Jurkat, Clone E6-1 (cell line): ENCODE data around the gene CASKIN1.
A peak's percentile ranks its signal among the peaks of the same experiment; 100 is the strongest.

Source experiments
- DNase-seq: peaks from one replicate; pipeline ENCODE4 v3.0.0-alpha.2; 2011; ENCODE audit warnings: low read depth, low spot score
- H3K4me3 ChIP-seq: 2 replicates; pipeline ENCODE4 v1.5.1; 2011; ENCODE audit warnings: mild to moderate bottlenecking, low read length, control low read depth, moderate library complexity

CASKIN1 gene

DNA sequence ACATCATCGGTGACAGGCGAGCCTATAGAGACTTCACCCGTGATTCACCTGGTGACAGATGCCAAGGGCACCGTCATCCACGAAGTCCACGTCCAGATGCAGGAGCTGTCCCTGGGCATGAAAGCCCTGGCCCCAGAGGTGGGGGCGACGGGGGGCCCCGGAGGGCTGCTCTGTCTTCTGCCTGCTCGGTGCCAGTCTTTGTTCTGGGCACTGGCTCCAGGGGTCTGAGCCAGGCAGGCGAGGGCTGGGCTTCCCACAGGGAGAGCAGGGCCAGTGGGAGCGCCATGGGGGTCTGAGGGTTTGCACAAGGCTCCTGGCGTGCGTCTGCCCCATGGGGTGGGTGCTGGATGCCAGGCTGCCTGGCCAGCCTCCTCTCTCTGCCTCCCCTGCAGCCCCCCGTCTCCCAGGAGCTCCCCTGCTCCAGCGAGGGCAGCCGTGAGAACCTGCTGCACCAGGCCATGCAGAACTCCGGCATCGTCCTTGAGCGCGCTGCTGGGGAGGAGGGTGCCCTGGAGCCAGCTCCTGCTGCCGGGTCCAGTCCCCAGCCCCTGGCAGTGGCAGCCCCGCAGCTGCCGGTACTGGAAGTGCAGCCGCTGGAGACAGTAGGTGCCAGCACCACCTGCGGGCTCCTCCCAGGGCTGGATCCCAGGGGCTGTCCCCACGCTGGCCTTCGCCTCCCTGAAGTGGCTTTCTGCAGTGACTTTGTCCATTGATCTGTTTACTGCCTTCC lies 36.8 kb upstream of the CASKIN1 start:
- no peak overlapping the region for H3K4me3 ChIP-seq
- no peak for DNase-seq

DNA sequence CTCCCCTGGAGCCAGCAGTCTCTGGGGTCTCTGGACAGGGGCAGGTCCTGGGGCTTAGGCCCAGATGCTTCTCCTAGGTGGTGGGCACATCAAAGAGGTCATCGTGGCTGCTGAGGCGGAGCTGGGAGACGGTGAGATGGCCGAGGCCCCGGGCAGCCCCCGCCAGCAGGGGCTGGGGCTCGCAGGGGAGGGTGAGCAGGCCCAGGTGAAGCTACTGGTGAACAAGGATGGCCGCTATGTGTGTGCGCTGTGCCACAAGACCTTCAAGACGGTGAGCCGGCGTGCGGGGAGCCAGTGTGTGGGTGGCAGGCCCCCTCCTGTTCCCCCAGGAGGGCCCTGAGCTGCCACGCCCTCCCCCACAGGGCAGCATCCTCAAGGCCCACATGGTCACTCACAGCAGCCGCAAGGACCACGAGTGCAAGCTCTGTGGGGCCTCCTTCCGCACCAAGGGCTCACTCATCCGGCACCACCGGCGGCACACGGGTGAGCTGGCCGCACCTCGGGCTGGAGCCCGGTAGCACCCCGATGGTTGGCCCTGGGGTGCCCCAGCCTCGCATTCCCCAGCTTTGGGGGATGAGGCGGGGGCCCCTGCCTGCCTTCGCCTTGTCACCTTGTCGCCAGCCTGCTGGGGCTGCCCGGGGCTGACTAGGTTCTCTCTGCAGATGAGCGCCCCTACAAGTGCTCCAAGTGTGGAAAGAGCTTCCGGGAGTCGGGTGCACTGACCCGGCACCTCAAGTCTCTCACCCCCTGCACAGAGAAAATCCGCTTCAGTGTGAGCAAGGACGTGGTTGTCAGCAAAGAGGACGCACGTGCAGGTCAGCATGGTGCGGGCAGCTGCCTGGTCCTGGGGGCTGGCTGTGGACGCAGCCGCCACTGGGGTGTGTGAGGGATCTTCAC lies 35.9 kb upstream of the CASKIN1 start:
- DNase-seq, result no peak
- H3K4me3 ChIP-seq, result no peak overlapping the region

DNA sequence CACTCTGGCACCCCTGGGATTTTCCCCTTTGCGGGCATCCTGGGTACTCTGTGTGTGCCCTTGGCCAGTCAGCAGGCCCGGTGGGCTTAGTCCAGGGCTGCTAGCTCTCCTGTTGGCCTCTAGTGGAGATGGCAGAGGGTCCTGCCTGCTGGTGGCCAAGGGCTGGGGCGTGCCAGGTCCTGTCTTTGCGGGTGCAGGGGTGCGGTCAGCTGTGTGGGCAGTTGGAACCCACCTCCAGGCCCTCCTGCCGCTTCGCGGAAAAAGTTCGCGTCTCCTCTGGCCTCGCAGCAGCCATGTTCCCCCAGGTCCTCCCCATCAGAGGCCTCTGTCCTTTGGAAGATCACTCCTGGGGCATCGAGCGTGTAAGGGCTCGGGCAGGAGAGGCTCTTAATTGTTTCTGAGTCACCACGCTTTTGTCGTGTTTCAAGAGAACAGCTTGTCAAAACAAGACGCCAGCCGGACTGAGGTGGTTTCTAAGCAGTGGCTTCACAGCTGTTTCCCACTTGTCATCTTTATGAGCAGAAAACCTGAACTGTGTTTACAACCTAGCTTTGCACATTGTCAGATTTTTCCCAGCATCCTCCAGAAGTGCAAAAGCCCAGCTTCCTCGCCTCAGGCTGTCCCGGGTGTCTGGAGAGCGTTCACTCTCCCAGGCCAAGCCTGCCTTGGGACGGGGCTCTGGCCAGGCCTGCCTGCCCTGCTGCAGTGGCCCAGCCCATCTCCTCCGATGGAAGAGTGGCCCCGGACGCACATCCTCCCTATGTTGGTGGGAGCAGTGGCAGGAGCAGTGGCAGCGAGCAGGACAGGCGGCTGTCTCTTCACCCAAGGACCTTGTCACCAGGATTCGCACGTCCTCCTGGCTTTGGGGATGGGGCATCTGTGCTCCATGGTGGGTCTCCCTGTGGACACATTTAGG lies 34.9 kb upstream of the CASKIN1 start:
- H3K4me3 ChIP-seq, result no peak overlapping the region
- DNase-seq, result no peak

DNA sequence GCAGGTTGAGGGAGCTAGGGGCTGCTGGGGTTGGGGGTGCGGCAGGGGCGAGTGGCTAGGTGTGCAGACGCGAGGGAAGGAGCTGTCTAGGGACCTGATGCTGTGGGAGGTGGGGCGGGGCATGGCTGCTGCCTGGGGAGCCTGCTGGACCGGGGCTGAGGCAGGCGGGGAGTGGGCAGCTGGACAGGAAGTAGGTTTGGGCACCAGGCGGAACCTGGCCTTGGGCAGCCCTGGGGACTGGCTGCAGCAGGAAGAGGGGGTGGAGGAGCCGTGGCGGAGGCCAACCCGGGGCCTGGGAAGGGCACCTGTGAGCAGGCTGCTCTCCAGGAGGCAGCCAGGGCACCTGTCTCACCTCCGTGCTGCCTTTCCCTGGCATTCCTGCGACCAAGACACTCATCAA lies 34.0 kb upstream of the CASKIN1 start:
- no peak overlapping the region for H3K4me3 ChIP-seq
- no peak for DNase-seq

DNA sequence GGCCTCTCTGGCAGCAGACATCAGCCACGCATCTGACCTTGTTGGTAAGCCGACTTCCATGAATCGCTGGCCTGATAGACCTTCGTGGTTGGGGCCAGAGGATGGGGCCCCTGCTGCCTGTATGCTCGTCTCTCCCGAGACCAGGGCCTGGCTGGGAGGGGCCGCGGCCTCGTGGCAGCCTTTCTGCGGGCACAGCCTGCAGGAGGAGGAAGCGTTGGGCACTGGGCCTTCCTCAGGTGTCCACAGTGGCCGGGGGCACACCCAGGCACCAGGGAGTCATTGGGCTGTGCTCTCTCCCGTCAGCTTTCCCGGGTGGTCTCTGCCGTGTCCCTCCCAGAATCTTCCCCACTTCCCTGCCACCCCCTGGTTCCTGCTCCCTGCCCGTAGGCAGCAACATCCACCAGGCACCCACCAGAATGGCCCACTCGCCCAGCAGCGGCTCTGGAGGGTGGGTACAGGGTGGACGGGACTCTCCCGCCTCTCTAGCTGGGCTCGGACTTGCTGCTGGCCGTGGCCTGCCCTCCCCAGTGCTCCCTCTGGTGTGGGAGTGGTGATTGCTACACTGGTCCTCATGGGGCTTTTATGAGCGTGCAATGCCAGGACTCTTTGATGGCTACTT lies 33.3 kb upstream of the CASKIN1 start:
- no peak overlapping the region for H3K4me3 ChIP-seq
- DNase-seq, result no peak

DNA sequence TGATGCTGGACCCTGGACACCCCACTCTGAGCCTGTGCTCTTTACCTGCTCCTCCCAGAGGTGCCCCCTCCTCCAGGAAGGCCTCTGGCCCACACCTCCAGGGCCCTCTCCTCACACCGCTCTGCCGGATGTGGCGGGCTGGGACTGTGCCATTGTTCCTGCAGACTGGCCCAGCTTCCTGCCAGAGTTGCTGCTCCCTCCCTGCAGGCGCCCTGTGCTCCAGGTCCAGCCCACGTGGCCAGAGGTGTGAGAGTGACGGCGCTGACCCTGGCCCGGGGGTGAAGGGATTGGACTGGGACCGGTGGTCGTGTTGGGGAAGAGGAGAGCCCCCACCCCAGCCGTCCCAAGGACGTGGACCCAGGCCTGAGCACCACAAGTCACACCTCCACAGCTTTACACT lies 32.7 kb upstream of the CASKIN1 start:
- H3K4me3 ChIP-seq, result no peak overlapping the region
- DNase-seq, result no peak

DNA sequence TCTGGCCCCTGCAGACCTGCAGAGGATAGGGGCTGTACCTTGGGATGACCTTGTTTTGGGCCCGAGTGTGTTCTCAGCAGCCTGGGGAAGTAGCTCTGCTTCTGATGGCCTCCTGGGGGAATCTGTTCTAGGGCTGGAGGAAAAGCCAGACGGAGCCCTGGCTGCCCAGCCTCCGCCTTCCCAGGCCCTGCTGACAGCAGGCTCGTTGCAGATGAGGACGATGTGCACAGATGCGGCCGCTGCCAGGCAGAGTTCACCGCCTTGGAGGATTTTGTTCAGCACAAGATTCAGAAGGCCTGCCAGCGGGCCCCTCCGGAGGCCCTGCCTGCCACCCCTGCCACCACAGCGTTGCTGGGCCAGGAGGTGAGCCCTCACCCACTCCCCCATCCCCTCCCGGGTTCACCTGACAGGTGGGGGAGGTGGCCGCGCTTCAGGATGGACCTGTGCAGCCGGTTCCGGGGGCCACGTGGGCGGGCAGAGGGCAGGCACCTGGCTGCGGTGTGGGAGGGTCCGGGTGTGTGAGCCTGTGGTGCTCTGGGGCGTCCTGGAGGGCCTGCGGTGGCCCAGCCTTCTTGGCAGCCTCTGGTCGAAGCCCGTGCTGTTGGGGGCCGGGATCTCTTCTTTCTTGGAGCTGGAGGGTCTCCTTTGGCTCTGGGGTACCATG lies 31.9 kb upstream of the CASKIN1 start:
- no peak for DNase-seq
- no peak overlapping the region for H3K4me3 ChIP-seq

DNA sequence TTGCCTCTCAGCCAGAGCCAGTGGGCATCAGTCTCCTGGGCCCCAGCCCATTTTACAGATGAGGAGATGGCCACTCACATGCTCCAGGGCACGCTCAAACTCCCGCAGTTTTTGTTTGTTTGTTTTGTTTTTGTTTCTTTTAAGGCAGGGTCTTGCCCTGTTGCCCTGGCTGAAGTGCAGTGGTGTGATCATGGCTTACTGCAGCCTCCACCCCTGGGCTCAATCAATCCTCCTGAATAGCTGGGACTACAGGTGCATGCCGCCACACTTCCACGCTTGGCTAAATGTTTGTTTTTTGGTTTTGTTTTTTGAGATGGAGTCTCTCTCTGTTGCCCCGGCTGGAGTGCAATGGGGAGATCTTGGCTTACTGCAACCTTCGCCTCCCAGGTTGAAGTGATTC lies 30.5 kb upstream of the CASKIN1 start:
- no peak for DNase-seq
- no peak overlapping the region for H3K4me3 ChIP-seq

DNA sequence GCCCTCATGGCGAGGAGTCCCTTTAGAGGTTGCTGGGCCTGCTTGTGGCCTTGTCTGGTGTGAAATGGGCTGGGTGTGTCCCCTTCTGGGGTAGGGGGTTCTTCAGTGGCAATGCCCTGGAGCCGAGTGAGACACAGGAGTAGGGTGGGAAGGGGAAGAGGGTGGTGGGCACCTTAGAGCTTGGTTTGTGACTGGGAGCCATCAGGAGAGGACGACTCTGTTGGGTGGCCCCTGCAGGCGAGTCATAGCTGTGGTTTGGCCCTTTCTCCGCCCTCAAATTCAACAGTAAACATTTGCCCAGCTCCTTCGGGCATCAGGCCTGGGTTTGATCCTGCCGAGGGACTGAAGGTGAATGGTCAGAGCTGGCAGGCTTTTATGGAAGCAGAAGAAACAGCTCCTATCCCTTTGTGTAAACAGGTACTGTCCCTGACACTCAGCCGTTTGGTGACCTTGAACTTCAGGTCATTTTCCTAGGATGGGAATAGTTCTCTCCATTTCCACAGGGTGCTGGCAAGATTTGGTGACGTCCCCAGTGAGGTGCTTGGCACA lies 29.9 kb upstream of the CASKIN1 start:
- H3K4me3 ChIP-seq, result no peak overlapping the region

DNA sequence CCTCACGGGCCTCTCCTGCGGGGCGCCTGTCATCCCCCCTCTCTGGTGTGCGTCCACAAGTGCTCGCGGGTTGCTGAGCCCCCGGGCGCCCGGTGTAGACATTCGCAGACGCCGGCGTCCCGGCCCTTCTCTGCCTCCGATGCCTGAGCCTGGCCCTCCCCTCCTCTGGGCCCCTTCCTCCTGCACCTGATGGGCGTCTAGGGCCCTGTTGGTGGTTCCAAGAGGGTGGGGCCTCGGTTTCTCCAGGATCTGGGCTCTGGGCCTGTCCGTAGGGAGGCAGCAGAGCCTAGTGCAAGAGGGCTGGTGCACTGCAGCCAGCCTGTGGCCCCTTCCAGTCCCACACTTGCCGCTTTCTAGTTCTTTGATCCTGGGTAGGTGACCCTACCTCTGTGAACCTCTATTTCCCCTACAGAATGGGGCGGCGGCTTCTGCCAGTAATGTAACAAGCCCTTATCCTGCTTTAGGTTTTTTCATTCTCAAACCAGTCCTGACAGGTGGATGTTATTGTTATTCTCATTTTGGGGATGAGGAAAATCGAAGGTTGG lies 27.6 kb upstream of the CASKIN1 start:
- peak overlapping the region; percentile 89 for H3K4me3 ChIP-seq
- DNase-seq, result no peak

More for the DNA sequence above, 29.9 kb upstream of the CASKIN1 start:
- DNase-seq, result no peak

DNA sequence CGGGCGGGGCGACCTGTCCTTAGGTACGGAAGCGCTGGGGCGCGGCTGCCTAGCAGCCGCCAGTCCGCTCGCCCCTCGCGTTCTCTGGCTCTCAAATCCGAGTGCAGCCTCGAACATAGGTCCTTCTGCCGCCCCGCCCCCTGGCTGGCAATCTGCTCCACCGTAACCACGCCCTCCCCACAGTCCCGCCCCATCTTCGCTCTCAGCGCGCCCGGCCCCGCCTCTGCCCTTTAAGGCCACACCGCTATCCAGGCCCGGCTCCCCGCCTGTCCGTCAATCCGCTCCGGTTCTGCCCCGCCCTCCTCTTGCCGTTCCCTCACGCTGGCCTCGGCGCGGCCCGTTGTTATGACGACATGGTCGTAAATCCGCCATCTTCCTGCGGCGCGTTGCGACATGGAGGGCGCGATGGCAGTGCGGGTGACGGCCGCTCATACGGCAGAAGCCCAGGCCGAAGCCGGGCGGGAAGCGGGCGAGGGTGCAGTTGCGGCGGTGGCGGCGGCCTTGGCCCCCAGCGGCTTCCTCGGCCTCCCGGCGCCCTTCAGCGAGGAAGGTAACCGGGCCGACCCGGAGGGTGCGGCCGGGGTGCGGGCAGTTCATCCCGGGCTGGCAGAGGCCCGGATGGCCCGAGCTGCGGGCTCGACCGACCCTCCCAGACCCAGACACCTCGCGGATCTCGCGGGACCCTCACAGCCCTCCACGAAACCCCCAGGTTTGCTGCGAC lies 27.0 kb upstream of the CASKIN1 start, which contains the start of gene E4F1:
Gene E4F1 (plus strand): TSS at position 371 of the 721 bp plus-strand sequence. CDS start 23 bp downstream, at position 394.
- peak; percentile 99 for DNase-seq
- peak within 1 kb of the TSS; percentile 89 for H3K4me3 ChIP-seq

DNA sequence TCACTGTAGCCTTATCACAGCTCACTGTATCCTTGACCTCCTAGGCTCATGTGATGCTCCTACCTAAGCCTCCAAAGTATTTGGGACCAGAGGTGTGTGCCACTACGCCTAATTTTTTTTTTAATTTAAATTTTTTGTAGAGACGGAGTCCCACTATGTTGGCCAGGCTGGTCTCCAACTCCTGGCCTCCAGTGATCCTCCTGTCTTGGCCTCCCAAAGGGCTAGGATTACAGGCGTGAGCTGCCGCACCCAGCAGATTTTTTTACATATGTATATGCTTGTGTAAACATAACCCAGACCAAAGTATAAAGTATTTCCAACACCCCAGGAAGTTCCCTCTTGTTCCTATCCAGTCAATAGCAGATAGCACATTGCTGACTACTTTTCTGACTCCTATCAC lies 19.9 kb upstream of the CASKIN1 start:
- H3K4me3 ChIP-seq, result peak overlapping the region; percentile 92
- no peak for DNase-seq

DNA sequence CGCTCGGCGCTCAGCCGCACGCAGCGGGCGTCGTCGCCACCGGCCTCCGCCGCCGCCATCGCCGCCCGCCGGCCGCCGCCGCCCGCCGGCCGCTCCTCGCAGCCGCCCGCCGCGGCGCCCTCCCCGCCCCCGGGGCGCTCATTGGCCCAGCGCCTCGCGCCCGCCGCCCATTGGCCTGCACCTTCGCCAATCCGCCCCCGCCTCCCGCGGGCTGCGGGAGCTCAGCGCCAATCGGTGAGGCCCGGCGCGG lies 18.2 kb upstream of the CASKIN1 start, which contains the start of gene PGP:
Gene PGP (minus strand): TSS at position 122 of the 250 bp plus-strand sequence. CDS start 63 bp downstream, at position 59.
- no peak for DNase-seq
- H3K4me3 ChIP-seq, result peak within 1 kb of the TSS; percentile 92

DNA sequence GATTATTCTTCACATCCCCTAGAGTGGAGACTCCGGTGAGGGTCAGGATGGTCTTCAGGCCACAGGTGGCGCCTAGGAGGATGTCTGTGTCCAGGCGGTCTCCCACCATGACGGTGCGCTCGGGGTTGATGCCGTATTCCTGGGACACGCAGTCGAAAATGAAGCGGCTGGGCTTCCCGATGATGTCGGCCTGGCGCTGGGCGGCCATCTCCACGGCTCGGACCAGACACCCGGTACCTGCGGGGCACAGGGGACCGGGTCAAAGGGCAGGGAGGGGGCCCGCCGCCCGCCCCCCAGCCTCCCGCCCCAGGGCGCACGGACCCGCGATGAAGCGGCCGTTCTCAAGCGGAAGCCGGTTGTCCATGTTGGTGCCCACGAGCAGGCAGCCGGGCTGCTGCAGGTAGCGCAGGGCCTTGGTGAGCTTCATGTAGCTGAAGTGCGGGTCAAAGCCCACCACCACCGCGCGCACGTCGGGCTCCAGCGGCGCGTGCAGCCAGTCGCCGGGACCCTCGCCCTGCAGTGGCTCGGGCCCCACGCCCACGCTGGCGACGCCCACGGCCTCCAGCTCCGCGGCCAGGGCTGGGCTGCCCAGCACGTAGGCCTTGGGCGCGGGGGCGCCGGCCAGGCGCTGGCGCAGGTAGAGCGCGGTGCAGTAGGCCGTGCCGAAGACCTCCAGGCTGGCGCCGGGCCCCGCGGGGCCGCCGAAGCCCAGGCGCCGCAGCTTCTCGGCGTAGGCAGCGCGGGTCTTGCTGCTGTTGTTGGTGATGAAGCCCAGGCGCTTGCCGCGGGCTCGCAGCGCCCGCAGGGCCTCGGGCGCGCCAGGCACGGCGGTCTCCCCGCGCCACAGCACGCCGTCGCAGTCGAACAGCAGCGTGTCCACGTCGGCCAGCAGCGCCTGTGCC lies 17.7 kb upstream of the CASKIN1 start:
- peak overlapping the region; percentile 60 for H3K4me3 ChIP-seq
- DNase-seq, result no peak

DNA sequence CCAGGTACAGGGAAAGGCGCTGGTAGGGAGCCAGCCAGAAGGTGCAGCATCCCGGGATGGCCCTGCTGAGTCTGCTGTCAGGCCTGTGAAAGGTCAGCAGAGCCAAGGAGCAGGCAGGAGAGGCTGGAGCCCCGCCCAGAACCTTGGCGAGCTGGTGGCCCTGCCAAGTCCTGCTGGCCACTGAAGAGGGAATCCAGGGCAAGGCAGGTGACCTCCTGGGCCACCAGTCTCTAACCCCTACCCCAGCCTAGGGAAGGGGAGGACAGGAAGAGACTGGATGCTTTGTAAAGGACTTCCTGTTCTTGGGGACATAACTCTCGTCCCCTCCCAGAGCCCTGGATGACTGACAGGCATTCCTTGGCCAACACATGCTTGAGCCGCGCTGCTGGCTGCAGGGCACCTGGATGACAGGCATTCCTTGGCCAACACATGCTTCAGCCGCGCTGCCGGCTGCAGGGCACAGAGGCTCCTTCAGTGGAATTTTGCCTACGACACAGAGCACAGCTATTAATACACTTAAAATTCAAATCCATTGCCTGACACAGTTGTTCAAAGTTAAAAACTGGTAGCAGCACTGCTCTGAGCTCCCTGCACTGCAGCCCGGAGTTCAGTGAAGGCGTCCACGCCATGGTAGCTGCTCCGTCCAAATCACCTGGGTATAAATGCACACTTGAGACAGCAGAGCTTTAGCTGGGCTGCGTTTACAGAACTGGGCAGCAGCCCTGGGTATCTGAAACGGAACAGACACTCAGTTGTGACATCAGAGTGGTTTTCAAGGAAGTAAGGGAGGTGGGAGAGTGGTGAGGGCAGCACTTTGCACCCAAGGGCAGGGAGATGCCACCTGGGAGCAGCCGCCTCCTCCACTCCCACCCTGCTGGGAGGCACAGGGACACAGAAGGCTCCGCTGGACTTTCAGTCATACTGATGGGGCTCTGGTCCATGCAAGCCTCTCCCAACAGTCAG lies 16.2 kb upstream of the CASKIN1 start:
- DNase-seq, result no peak
- H3K4me3 ChIP-seq, result peak overlapping the region; percentile 60
